Adrenal gland (tissue), 12 donors: Measurements from ENCODE around the gene INSM1. TPM values are rescaled to one million over a fixed set of nuclear protein-coding genes. Genes with fewer than 3 reads are reported as not detected.

Experiments
- DNase-seq, 7 donors: peaks; one replicate each; pipeline ENCODE4 v3.0.0-alpha.2; 2019 to 2020
- H3K27ac ChIP-seq, 5 donors: fragments of 200-600 bp; sonication (generic) in 4 of 5; 1 replicate in 3 of 5; 2 replicates in 2 of 5; pipeline versions ENCODE4 v1.5.1 to v1.8.0; 2016 to 2020; ENCODE audit warnings: mild to moderate bottlenecking in 1 of 5
- H3K27me3 ChIP-seq: fragments of 200-600 bp; 2 replicates; pipeline ENCODE4 v1.8.0; 2021
- H3K36me3 ChIP-seq, 2 donors: fragments of 200-600 bp; replicated peaks in 1 of 2; 1 replicate in 1 of 2; 2 replicates in 1 of 2; pipeline versions ENCODE4 v1.5.1 to v1.8.0; 2018 to 2022
- H3K4me1 ChIP-seq, 2 donors: fragments of 200-600 bp; replicated peaks in 1 of 2; 1 replicate in 1 of 2; 2 replicates in 1 of 2; pipeline versions ENCODE4 v1.5.1 to v1.8.0; 2018 to 2021
- H3K4me3 ChIP-seq, 4 donors: fragments of 200-600 bp; sonication (generic) in 3 of 4; one replicate each; pipeline ENCODE4 v1.5.1; 2016 to 2018
- H3K9me3 ChIP-seq, 3 donors: fragments of 200-600 bp; sonication (generic) in 1 of 3; replicated peaks in 1 of 3; 1 replicate in 2 of 3; 2 replicates in 1 of 3; pipeline versions ENCODE4 v1.5.1 to v1.8.0; 2016 to 2021
- CTCF ChIP-seq, 6 experiments: fragments of 450-650 bp in 4 of 6; fragments of 200-600 bp in 2 of 6; sonication (generic) in 1 of 6; IDR thresholded peaks; 1 replicate in 5 of 6; 2 replicates in 1 of 6; pipeline versions ENCODE4 v1.5.1 to v1.8.0; 2016 to 2021; ENCODE audit warnings: antibody characterized with exemption in 6 of 6, mild to moderate bottlenecking in 2 of 6, moderate library complexity in 1 of 6
- POLR2A ChIP-seq, 2 donors: fragments of 450-650 bp; IDR thresholded peaks; one replicate each; pipeline ENCODE4 v1.6.1; 2017; ENCODE audit warnings: antibody characterized with exemption in 2 of 2, mild to moderate bottlenecking in 2 of 2, moderate library complexity in 1 of 2
- WGBS, 4 donors: extraction: QIAGEN DNeasy Blood & Tissue Kit in 2 of 4; methylation state at CpG; one replicate each; pipeline versions ENCODE4 v1.1.5 to v1.1.7; 2013 to 2017; 5-methylcytosine and 5-hydroxymethylcytosine counted together
- intact Hi-C, 2 donors: fragments of 100-400 bp; cut with DNase I; formaldehyde crosslinking; loops; one replicate each; pipeline versions ENCODE4 v1.14.1 to v1.15.0; 2022 to 2023
- polyA plus RNA-seq, 3 donors: library from polyadenylated mRNA; stranded (reverse); fragments of 200-250 nt in 2 of 3; fragments of 350-450 nt in 1 of 3; fragmentation: Illumina TruSeq in 1 of 3; extraction: RNeasy Lipid Tissue Mini Kit (QIAGEN cat#74804) in 1 of 3; gene quantifications; one replicate each; pipeline ENCODE4 v1.2.3, GENCODE V29; 2013 to 2014
- total RNA-seq, 9 donors: library from RNA; depleted of rRNA in 4 of 9; stranded (reverse); fragments of >200 nt in 4 of 9; fragments of 120-200 nt in 1 of 9; fragmentation: NEBNext Ultra II Directional in 1 of 9; extraction: Animal tissue kit (Norgen Biotek cat#: 25700) in 1 of 9; gene quantifications; one replicate each; pipeline versions ENCODE4 v1.1.0 to v1.2.4, GENCODE V29; 2013 to 2023
- donor health status: healthy with polysubstance abuse.
- donor health status: Bipolar disorder and iron deficiency.
- donor health status: DM: yes; HTN: yes; CAD: no.
- donor health status: DM: no; HTN: no; CAD: no.
- donor health status: DM: no; HTN: no; CAD: no.
- donor health status: DM: yes; HTN: yes; CAD: no.

INSM1 gene
- total and polyA plus RNA-seq, 12 donors = 0.10 to 20.0 (median 7.7) TPM; not detected in 3

- Histone ChIP-seq H3K4me1 (no peaks in the 10 kb centered on the region), H3K27me3 (no peaks in the 10 kb centered on the region), H3K27ac (no peak overlapping the region), H3K9me3 (no peaks in the 10 kb centered on the region), H3K36me3 (no peaks in the 10 kb centered on the region), H3K4me3 (no peak overlapping the region)
- no peak for DNase-seq
- intact Hi-C loops = no loop called here
- no peak for TF ChIP-seq POLR2A (IDR thresholded peaks at IDR 0.05)
- no peak for TF ChIP-seq CTCF (IDR thresholded peaks at IDR 0.05)
- WGBS, 4 donors = 81 to 88% (median 85%) methylated on average over 13 to 14 of the region's 14 CpGs
Observed at GRCh38 chr20:20338133-20338730, 29.7 kb upstream of the INSM1 start.

GRCh38 chr20:20340443-20340842 is 27.5 kb upstream of the INSM1 start:
- Histone ChIP-seq H3K36me3 (no peaks in the 10 kb centered on the region), H3K9me3 (no peaks in the 10 kb centered on the region), H3K4me1 (no peaks in the 10 kb centered on the region), H3K27ac (no peak overlapping the region), H3K4me3 (no peak overlapping the region), H3K27me3 (no peaks in the 10 kb centered on the region)
- DNase-seq = no peak
- TF ChIP-seq CTCF (IDR thresholded peaks at IDR 0.05) (no peak), POLR2A (IDR thresholded peaks at IDR 0.05) (no peak)
- intact Hi-C loops = no loop called here
- 81 to 88% (median 87%) methylated on average over 13 to 16 of the region's 16 CpGs for WGBS, 4 donors

- Histone ChIP-seq H3K36me3 (no peaks in the 10 kb centered on the region), H3K27ac (no peak overlapping the region), H3K9me3 (no peaks in the 10 kb centered on the region), H3K27me3 (no peaks in the 10 kb centered on the region), H3K4me1 (no peaks in the 10 kb centered on the region), H3K4me3 (no peak overlapping the region)
- TF ChIP-seq POLR2A (IDR thresholded peaks at IDR 0.05) (no peak), CTCF (IDR thresholded peaks at IDR 0.05) (no peak)
- 57 to 62% (median 58%) methylated on average over 4 of the region's 4 CpGs for WGBS, 4 donors
- intact Hi-C loops = no loop called here
- no peak for DNase-seq
Observed at GRCh38 chr20:20341371-20341770, 26.5 kb upstream of the INSM1 start.

- TF ChIP-seq POLR2A (IDR thresholded peaks at IDR 0.05) (no peak), CTCF (IDR thresholded peaks at IDR 0.05) (no peak)
- Histone ChIP-seq H3K9me3 (peaks cover 0 to 2% (median 0%) of the 10 kb centered on the region in 3 donors), H3K36me3 (no peaks in the 10 kb centered on the region), H3K27me3 (no peaks in the 10 kb centered on the region), H3K27ac (no peak overlapping the region), H3K4me3 (no peak overlapping the region), H3K4me1 (no peaks in the 10 kb centered on the region)
- 68 to 77% (median 69%) methylated on average over 5 of the region's 5 CpGs for WGBS, 4 donors
- intact Hi-C loops = no loop called here
- DNase-seq = no peak
Observed at GRCh38 chr20:20342066-20342465, 25.8 kb upstream of the INSM1 start.
